H1 (cell line): ENCODE results near the gene INHBA. TPM values are rescaled to one million over a fixed set of nuclear protein-coding genes. Genes with fewer than 3 reads are reported as not detected.

ENCODE experiments used
- CTCF ChIA-PET: fragments of 300-600 bp; sonication (Branson Sonifier 250); formaldehyde crosslinking; loops from one replicate; lab custom pipeline; 2021; ENCODE audit not compliant: partially characterized antibody; lab: Charles Lee
- POLR2A ChIA-PET: fragments of 300-600 bp; sonication (Branson Sonifier 250); formaldehyde crosslinking; loops from one replicate; lab custom pipeline; 2021; ENCODE audit warnings: inconsistent platforms; ENCODE audit not compliant: partially characterized antibody; lab: Charles Lee
- DNase-seq, 2 experiments: peaks; one replicate each; pipeline versions ENCODE4 v3.0.0 to v3.0.0-alpha.2; 2010 to 2022; ENCODE audit warnings: low spot score in 2 of 2, low read depth in 1 of 2, mixed read lengths in 1 of 2
- FAIRE-seq: peaks from 2 replicates; lab custom pipeline; 2011; peaks lifted over from hg19 to GRCh38; lab: Jason Lieb, UNC
- H2AFZ ChIP-seq: 2 replicates; pipeline ENCODE4 v1.8.1; 2012; ENCODE audit warnings: low read length, inconsistent platforms
- H2AK5ac ChIP-seq: 2 replicates; pipeline ENCODE4 v1.6.1; 2013; ENCODE audit warnings: low read depth, low read length
- H2BK120ac ChIP-seq: replicated peaks from 2 replicates; pipeline ENCODE3; 2013; ENCODE audit warnings: low read depth, low read length, inconsistent platforms
- H2BK12ac ChIP-seq: 2 replicates; pipeline ENCODE4 v1.6.1; 2013; ENCODE audit warnings: low read depth, low read length
- H2BK15ac ChIP-seq: 2 replicates; pipeline ENCODE4 v1.6.1; 2013; ENCODE audit warnings: low read length
- H2BK20ac ChIP-seq: 2 replicates; pipeline ENCODE4 v1.6.1; 2013; ENCODE audit warnings: low read length
- H2BK5ac ChIP-seq: 2 replicates; pipeline ENCODE4 v1.6.1; 2013; ENCODE audit warnings: low read depth, low read length
- H3K14ac ChIP-seq: 2 replicates; pipeline ENCODE4 v1.6.1; 2013; ENCODE audit warnings: inconsistent platforms; ENCODE audit not compliant: insufficient read length
- H3K18ac ChIP-seq: 2 replicates; pipeline ENCODE4 v1.6.1; 2013; ENCODE audit warnings: low read length; ENCODE audit errors: extremely low read depth
- H3K23ac ChIP-seq: 2 replicates; pipeline ENCODE4 v1.6.1; 2013; ENCODE audit warnings: inconsistent platforms; ENCODE audit not compliant: insufficient read length
- H3K23me2 ChIP-seq: 2 replicates; pipeline ENCODE4 v1.6.1; 2013; ENCODE audit warnings: low read depth, low read length
- H3K27ac ChIP-seq: 2 replicates; pipeline ENCODE4 v1.6.1; 2011; ENCODE audit warnings: low read depth, low read length, inconsistent platforms
- H3K27me3 ChIP-seq, 4 experiments: replicated peaks in 1 of 4; 1 replicate in 1 of 4; 2 replicates in 3 of 4; pipeline versions ENCODE4 v1.6.1 to v1.8.1; 2011 to 2013; ENCODE audit warnings: low read length in 3 of 4, mild to moderate bottlenecking in 3 of 4, inconsistent platforms in 2 of 4, mixed read lengths in 2 of 4, moderate library complexity in 1 of 4; ENCODE audit not compliant: control insufficient read depth in 3 of 4, insufficient read depth in 3 of 4; ENCODE audit errors: extremely low read depth in 1 of 4
- H3K36me3 ChIP-seq, 4 experiments: 2 replicates each; pipeline versions ENCODE4 v1.6.1 to v1.8.1; 2011 to 2013; ENCODE audit warnings: mild to moderate bottlenecking in 4 of 4, low read length in 3 of 4, moderate library complexity in 2 of 4, control low read depth in 1 of 4, inconsistent platforms in 1 of 4; ENCODE audit not compliant: insufficient read depth in 4 of 4, control insufficient read depth in 2 of 4
- H3K4ac ChIP-seq: replicated peaks from 2 replicates; pipeline ENCODE3; 2013; ENCODE audit warnings: low read length, low read depth, mixed read lengths, inconsistent platforms; ENCODE audit not compliant: insufficient read length
- H3K4me1 ChIP-seq, 4 experiments: replicated peaks in 1 of 4; 1 replicate in 1 of 4; 2 replicates in 3 of 4; pipeline versions ENCODE4 v1.6.1 to v1.8.1; 2011 to 2013; ENCODE audit warnings: low read length in 3 of 4, inconsistent platforms in 2 of 4, mixed read lengths in 1 of 4; ENCODE audit not compliant: insufficient read depth in 4 of 4, control insufficient read depth in 3 of 4
- H3K4me2 ChIP-seq, 2 experiments: 2 replicates each; pipeline versions ENCODE4 v1.6.1 to v1.8.1; 2011 to 2013; ENCODE audit warnings: low read depth in 2 of 2, low read length in 2 of 2, control low read depth in 1 of 2, inconsistent platforms in 1 of 2, mild to moderate bottlenecking in 1 of 2; ENCODE audit not compliant: insufficient read depth in 1 of 2
- H3K4me3 ChIP-seq, 4 experiments: fragments of 200-600, 300-600 bp in 1 of 4; sonication (generic), shearing (Covaris generic), sonication (Bioruptor Twin) in 1 of 4; 2 replicates each; pipeline versions ENCODE4 v1.5.1 to v1.8.1; 2011 to 2016; ENCODE audit warnings: low read length in 4 of 4, low read depth in 3 of 4, control low read depth in 2 of 4, inconsistent platforms in 2 of 4, mild to moderate bottlenecking in 2 of 4, mixed read lengths in 1 of 4, moderate library complexity in 1 of 4; ENCODE audit not compliant: insufficient read depth in 2 of 4; ENCODE audit errors: extremely low read depth in 1 of 4
- H3K56ac ChIP-seq: replicated peaks from 2 replicates; pipeline ENCODE3; 2013; ENCODE audit warnings: low read depth, mild to moderate bottlenecking, mixed read lengths, low read length, inconsistent platforms; ENCODE audit not compliant: insufficient read length
- H3K79me1 ChIP-seq: 2 replicates; pipeline ENCODE4 v1.6.1; 2013; ENCODE audit warnings: low read depth, low read length, control low read depth
- H3K79me2 ChIP-seq, 2 experiments: 2 replicates each; pipeline versions ENCODE4 v1.6.1 to v1.8.1; 2012 to 2013; ENCODE audit warnings: low read length in 2 of 2, mild to moderate bottlenecking in 2 of 2, inconsistent platforms in 1 of 2; ENCODE audit not compliant: insufficient read depth in 2 of 2, control insufficient read depth in 1 of 2
- H3K9ac ChIP-seq, 4 experiments: replicated peaks in 1 of 4; 1 replicate in 1 of 4; 2 replicates in 3 of 4; pipeline versions ENCODE4 v1.6.1 to v1.8.1; 2011 to 2013; ENCODE audit warnings: low read depth in 3 of 4, low read length in 3 of 4, control low read depth in 2 of 4, mild to moderate bottlenecking in 2 of 4, moderate library complexity in 2 of 4, inconsistent platforms in 1 of 4; ENCODE audit errors: extremely low read depth in 1 of 4
- H3K9me3 ChIP-seq, 2 experiments: 2 replicates each; pipeline versions ENCODE4 v1.6.1 to v1.8.1; 2012 to 2013; ENCODE audit warnings: mild to moderate bottlenecking in 2 of 2, moderate library complexity in 2 of 2, control low read depth in 1 of 2, inconsistent platforms in 1 of 2, low read depth in 1 of 2, low read length in 1 of 2, mixed read lengths in 1 of 2; ENCODE audit not compliant: insufficient read depth in 2 of 2
- H4K20me1 ChIP-seq, 2 experiments: replicated peaks in 1 of 2; 2 replicates each; pipeline versions ENCODE3 to v1.8.1; 2011 to 2013; ENCODE audit warnings: inconsistent platforms in 2 of 2, low read length in 2 of 2, mild to moderate bottlenecking in 1 of 2; ENCODE audit not compliant: insufficient read depth in 2 of 2, control insufficient read depth in 1 of 2
- H4K5ac ChIP-seq: 2 replicates; pipeline ENCODE4 v1.6.1; 2013; ENCODE audit warnings: low read length, low read depth, mixed read lengths, inconsistent platforms; ENCODE audit not compliant: insufficient read length
- H4K8ac ChIP-seq: 2 replicates; pipeline ENCODE4 v1.8.0; 2013; ENCODE audit warnings: mild to moderate bottlenecking, moderate library complexity, low read length, inconsistent platforms; ENCODE audit not compliant: insufficient read depth; ENCODE audit errors: extremely low read depth
- H4K91ac ChIP-seq: replicated peaks from 2 replicates; pipeline ENCODE3; 2013; ENCODE audit warnings: low read length, mixed read lengths, inconsistent platforms; ENCODE audit not compliant: insufficient read length
- MAFK ChIP-seq: IDR thresholded peaks from 2 replicates; pipeline ENCODE4 v1.6.1; 2012; ENCODE audit warnings: low read depth, mild to moderate bottlenecking, improper control_type of control experiment, low read length
- NRF1 ChIP-seq: IDR thresholded peaks from 2 replicates; pipeline ENCODE4 v1.6.1; 2011; ENCODE audit warnings: mild to moderate bottlenecking, low read depth, low read length, improper control_type of control experiment
- polyA plus RNA-seq, 7 experiments: library from polyadenylated mRNA; depleted of rRNA in 3 of 7; stranded (reverse) in 5 of 7; unstranded in 2 of 7; fragments of >200 nt in 5 of 7; fragments of 200-250 nt in 2 of 7; gene quantifications; 1 replicate in 5 of 7; 2 replicates in 1 of 7; 4 replicates in 1 of 7; pipeline versions ENCODE4 v1.2.1 to v1.2.3, GENCODE V29; 2011 to 2013; ENCODE audit warnings: missing spikeins in 2 of 7, mixed read lengths in 2 of 7
- total RNA-seq: library from RNA; stranded (reverse); fragmentation: NEBNext Ultra II Directional; extraction: Animal tissue kit (Norgen Biotek cat#: 25700); gene quantifications from 2 replicates; pipeline ENCODE4 v1.2.1, GENCODE V29; 2021

Gene INHBA
- total and polyA plus RNA-seq, 2 of the 8 experiments (the other 6 are each of a cell fraction or from before 2014, with no cell fraction given): 1.1 to 2.7 TPM

- CTCF ChIA-PET: interaction anchor here (0.9 to 1.9 kb wide), 3 partner anchors 14 to 29 kb away, joined by 3 to 10 read pairs (median 3); no protein-coding TSS in a partner anchor
- FAIRE-seq: no peak
- no peak overlapping the region for H3K27ac ChIP-seq
Observed at GRCh38 chr7:41682422-41682821, 20.5 kb downstream of the INHBA start.

More at GRCh38 chr7:41682422-41682821, 20.5 kb downstream of the INHBA start:
- Histone ChIP-seq H3K36me3 (no peaks in the 10 kb centered on the region), H3K56ac (no peak overlapping the region), H3K4me2 (no peak overlapping the region), H3K4me1 (peaks cover 0 to 3% (median 0%) of the 10 kb centered on the region in 4 experiments; a peak in 1 of 7 replicates)
- TF ChIP-seq MAFK (no peak), NRF1 (no peak)
- TF ChIP-seq, all 59 proteins: peak for 0
- no peak overlapping the region for H2BK120ac ChIP-seq
- no peak overlapping the region for H2AFZ ChIP-seq
- H3K23me2 ChIP-seq: no peaks in the 10 kb centered on the region
- no peak overlapping the region for H4K91ac ChIP-seq
- no peak overlapping the region for H4K8ac ChIP-seq
- H4K20me1 ChIP-seq: no peaks in the 10 kb centered on the region
- no peak overlapping the region for H3K18ac ChIP-seq
- no peak overlapping the region for H2BK20ac ChIP-seq
- DNase-seq: no peak
- no peak overlapping the region for H3K4me3 ChIP-seq
- H3K79me2 ChIP-seq: no peaks in the 10 kb centered on the region
- H3K9ac ChIP-seq: no peak overlapping the region
- H2BK5ac ChIP-seq: no peak overlapping the region
- no peak overlapping the region for H2AK5ac ChIP-seq
- H3K79me1 ChIP-seq: no peaks in the 10 kb centered on the region
- H2BK15ac ChIP-seq: no peak overlapping the region
- H3K9me3 ChIP-seq: no peaks in the 10 kb centered on the region
- H3K27me3 ChIP-seq: no peaks in the 10 kb centered on the region
- H3K23ac ChIP-seq: no peak overlapping the region
- no peak overlapping the region for H3K14ac ChIP-seq
- no peak overlapping the region for H3K4ac ChIP-seq
- POLR2A ChIA-PET: no interaction called here
- H4K5ac ChIP-seq: no peak overlapping the region
- no peak overlapping the region for H2BK12ac ChIP-seq
